ENCODE data around the gene MAN1C1.

The MAN1C1 gene

DNA sequence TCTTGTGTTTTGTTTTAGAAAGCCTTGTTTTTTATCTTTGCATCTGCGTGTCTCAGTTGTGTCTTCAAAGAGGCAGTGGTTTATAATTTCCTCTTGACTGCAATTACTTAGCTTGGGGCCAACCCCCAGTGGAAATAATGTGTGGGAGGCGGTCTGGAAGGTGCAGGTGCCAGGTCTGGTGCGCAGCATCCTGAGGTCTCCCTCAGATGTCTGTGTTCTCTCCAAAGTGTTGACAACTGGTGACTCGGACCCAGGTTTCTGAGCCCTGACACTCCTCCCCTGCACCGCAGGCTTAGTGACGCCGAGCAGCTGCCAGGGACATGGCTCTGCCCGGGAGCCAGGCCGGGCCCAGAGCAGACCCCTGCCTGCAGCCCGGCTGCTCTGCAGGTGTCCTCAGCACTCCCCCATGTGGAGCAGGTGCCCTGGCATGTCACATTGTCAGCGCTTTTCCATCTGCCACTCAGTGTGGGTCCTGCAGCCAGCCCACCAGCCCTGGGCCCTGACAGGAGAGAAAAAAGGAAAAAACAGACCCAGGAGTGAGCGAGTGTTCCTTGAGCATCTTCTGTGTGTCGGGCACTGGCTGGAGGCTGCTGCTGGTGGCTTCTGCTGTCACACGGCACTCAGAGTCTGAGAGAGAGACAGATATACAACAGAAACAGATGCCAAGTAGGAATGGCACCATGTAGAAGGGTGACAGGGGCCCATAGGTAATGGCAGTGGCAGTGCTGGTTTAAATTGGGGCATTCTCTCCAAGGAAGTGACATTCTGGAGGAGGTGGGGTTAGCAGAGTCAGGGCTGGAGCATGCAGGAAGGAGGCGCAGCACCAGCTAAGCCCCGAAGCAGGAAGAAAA is 158.6 kb downstream of the MAN1C1 start:
- DNase-seq (ENCODE audit: low read depth in 2 of 3, low spot score in 2 of 3): peak; percentile 45 to 62 (median 52)

DNA sequence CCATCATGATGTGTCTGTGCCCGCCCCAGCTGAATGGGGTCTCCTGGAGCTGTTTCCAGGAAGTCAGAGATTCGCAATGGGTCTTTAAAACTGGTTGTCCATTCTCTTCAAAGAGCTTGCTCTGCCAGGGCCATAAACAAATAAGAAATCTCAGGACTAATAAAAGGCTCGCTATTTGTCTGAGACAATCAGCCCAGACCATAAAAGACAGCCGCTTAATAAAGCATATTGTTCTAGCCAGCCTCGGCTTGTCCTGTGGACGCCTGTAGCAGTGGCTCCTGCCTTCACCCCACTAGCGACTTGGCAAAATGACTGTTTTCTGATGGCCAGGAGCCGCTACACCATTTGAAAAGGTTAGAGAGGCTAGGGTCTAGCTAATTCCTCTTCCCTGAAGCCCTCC is 162.8 kb downstream of the MAN1C1 start:
- DNase-seq (ENCODE audit: low read depth in 2 of 3, low spot score in 2 of 3): no peak

DNA sequence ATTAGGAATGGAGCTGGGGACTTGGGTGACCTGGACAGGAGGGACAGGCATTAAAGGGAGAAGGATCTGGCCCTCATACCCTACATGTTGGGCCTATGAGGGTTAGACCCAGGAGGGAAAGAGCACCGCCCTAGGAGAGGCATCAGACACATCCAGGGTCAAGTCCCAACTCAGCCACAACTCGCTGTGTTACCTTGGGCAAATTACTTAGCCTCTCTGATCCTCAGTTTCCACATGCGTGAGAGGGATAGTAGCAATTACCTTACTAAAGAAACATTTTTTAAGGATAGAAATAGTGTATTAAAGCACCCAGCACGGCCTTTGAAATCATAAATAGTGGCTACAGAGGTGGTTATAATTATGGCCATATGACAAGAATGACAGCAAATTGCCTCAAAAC is 163.3 kb downstream of the MAN1C1 start:
- no peak for DNase-seq (ENCODE audit: low read depth in 2 of 3, low spot score in 2 of 3)

DNA sequence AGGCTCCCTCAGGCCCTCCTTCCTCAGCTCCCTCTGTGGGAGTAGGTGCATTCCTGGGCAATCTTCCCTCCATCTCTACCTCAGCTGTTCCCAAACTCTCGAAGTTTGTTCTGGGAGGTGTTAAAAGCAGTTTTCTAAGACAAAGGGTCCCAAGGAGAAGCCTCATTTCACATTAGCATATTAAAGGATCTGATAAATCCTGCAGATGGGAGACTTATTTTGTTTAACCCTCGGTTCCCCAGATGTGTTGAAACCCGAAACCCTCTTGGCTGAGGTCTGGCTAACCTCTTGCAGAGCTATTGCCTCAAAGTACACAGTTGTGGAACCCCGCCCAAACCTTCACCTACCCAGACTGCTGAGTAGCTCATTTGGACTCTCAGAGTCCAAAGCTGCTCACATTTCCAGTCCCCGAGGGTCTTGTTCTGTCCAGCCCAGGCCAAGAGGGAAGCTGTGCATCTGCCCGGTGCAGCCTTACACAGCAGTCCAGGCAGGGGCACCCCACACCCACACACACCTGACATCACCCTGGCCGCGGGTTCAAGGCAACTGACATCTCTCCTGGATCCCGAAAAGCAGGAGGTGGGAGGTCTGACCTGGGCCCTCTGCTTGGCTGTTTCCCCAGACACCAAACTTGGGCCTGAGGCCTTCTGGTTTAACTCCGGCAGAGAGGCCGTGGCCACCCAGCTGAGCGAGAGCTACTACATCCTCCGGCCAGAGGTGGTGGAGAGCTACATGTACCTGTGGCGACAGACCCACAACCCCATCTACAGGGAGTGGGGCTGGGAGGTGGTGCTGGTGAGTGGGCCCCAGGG is 163.9 kb downstream of the MAN1C1 start:
- DNase-seq (ENCODE audit: low read depth in 2 of 3, low spot score in 2 of 3): no peak

DNA sequence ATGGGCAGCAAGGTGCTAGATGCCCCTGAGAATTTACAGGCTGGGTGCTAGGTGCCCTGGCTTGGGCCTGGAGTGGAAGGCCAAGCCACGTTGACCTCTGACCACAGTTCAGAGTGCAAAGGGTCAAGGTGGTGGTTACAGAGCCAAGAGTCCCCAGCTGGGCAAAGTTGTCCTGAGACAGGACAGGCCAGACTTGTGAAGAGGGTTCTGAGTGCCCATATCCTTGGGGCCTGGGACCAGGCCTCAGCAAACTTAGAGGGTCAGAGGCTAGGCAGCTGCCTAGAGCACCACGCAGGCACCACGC is 164.5 kb downstream of the MAN1C1 start:
- DNase-seq (ENCODE audit: low read depth in 2 of 3, low spot score in 2 of 3): no peak

DNA sequence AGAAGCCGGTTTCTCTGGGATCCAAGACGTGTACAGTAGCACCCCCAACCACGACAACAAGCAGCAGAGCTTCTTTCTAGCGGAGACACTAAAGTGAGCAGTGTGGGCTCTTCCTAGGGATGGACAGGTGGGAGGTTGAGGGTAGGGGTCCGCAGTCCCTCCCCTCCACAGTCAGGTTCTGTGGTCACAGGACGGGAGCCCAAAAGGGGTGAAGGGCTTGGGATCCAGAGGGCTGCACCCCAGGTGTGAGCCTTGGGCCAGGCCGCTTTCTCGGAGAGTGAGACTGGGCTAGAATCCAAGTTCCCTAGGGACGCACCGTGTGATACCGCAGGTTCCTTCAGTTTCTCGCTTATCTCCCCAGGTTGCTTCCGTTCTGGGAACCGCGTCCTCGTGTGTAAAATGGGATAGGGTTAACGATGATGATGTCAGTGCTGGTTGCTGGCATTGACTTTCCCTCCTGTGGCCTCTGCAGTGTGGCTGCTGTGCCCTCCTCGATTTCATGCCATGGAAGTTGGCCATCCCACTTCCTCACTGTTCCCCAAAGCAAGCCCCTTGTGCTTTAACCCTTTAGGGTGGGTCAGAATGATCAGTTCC is 166.1 kb downstream of the MAN1C1 start:
- no peak for DNase-seq (ENCODE audit: low read depth in 2 of 3, low spot score in 2 of 3)

DNA sequence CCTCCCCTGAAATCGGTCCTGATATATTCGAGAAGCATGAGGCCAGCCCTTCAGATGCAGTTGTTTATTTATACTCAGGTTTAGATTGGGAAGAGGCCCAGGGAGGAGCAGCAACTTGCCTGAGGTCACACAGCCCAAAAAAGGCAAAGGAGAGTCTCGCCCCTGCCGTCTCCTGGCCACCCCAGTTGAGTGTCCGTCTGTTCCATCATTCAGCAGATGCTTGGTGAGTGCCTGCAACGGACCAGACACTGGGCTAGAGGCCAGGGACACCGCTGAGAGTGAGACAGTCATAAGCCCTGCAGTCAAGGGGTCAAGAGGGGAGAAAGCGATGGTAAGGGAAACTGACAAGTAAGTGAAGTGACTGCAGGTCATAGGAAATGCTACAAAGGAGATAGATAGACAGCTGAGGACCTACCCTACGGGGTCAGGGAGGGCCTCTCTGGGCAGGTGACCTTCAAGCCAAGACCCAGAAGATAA is 168.0 kb downstream of the MAN1C1 start:
- DNase-seq (ENCODE audit: low read depth in 2 of 3, low spot score in 2 of 3): no peak

DNA sequence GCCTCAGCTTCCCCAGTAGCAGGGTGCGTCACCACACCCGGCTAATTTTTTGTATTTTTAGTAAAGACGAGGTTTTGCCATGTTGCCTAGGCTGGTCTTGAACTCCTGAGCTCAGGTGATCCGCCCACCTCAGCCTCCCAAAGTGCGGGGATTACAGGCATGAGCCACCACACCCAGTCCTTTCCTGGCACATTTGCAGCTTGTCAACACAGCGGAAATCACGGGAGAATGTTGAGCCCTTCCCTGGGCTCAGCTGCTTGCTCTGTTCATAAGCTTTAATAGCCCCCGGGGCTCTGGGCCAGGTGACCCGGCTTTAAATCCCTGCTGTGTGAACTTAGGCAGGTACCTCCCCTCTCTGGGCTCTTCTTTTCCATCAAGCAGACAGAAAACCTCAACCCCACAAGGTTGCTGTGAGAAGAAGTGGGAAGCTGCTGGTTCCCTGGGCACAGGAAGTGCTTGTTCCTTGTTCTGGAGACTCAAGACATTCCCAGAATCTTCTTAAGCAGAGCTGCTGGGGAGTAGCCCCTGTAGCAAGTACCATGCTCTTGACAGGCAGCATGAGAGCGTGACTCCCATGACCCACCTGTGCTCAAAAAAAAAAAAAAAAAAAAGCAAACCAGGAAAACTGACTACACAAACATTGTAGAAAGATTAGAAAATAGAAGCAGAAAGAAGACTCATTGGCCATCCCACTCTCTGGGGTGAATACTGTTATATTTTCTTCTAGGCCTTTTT is 168.9 kb downstream of the MAN1C1 start:
- DNase-seq (ENCODE audit: low read depth in 2 of 3, low spot score in 2 of 3): no peak

DNA sequence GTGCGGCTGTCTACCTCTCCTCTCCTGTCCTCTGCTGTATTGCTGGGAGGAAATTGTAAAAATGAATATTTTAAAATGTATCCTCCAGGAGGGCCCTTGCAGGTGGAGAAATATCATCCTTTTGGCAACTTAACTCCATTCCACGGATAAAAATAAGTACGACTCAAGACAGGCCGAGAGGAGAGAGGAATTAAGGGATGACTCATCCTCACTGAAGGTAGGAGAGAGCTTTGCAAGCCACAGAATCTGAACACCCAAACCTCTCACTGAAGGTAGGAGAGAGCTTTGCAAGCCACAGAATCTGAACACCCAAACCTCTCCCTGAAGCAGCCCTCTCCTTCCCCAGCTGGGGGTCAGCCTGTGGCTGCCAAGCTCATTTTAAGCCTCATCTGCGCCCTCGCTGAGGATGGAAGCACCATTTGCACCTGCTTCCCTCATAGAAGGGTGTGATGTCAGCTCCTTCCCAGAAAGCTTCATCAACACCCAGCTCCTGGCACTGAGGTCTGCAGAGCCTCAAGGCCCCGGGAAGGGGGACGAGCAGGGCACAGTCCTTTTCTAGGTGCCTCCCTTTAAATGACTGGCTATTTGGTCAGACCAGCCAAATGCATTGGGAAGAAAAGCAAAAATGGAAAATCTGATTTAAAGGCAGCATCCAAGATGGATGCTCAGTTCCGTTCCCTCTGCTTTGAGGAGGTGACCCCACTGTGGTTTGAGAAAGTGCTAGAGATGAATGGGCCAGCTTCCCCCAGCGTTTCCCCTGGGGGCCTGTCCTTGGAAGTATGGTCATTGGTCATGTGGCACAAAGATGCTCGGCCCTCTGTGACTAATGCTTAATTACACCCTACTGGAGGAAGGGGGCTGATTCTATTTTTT is 170.5 kb downstream of the MAN1C1 start:
- no peak for DNase-seq (ENCODE audit: low read depth in 2 of 3, low spot score in 2 of 3)

DNA sequence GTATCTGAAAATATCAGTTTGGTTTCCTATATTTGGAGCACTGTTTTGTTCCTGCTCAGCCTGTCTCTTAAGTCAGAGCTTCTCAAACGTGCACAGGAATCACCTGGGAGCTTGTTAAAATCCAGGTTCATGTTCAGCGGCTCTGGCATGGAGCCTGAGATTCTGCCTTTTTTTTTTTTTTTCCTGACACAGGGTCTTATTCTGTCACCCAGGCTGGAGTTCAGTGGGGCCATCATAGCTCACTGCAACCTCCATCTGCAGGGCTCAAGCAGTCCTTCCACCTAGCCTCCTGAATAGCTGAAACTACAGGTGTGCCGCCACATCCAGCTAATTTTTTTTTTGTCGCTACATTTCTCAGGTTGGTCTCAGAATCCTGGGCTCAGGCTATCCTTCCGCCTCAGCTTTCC is 171.2 kb downstream of the MAN1C1 start:
- no peak for DNase-seq (ENCODE audit: low read depth in 2 of 3, low spot score in 2 of 3)

DNA sequence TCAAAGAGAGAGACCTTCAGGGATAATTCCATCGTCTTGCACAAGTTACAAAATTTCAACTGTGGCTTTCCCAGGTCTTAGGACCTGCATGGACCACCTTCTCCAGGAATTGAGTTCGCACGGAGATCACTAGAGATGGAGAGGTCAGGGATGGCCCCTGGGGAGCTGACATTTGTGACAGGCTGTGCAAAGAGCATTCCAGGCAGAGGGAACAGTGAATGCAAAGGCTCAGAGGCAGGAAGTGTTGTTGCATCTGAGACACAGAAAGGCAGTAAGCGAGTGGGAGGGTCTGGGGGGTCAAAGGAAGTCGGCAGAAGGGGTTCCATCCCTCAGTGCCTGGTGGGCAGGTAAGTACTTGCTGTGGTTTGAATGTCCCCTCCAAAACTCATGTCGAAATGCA is 173.9 kb downstream of the MAN1C1 start:
- no peak for DNase-seq (ENCODE audit: low read depth in 2 of 3, low spot score in 2 of 3)

DNA sequence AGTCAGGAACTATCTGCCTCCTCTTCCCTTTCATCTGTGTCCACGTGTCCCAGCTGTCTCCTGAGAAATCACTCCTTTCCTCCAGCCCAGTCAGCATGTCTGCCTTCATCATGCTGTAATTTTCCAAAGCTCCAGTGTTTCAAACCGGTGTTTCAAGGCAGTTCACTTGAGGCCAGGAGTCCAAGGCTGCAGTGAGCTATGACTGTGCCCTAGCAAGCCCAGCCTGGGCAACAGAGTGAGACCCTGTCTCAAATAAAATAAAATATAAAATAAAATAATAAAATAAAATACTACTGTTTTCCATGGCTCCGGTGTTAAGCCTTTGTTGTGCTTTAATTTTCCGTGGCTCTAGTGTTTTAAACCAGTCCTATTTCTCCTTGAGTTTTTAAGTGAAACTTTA is 175.5 kb downstream of the MAN1C1 start:
- DNase-seq (ENCODE audit: low read depth in 2 of 3, low spot score in 2 of 3): no peak

DNA sequence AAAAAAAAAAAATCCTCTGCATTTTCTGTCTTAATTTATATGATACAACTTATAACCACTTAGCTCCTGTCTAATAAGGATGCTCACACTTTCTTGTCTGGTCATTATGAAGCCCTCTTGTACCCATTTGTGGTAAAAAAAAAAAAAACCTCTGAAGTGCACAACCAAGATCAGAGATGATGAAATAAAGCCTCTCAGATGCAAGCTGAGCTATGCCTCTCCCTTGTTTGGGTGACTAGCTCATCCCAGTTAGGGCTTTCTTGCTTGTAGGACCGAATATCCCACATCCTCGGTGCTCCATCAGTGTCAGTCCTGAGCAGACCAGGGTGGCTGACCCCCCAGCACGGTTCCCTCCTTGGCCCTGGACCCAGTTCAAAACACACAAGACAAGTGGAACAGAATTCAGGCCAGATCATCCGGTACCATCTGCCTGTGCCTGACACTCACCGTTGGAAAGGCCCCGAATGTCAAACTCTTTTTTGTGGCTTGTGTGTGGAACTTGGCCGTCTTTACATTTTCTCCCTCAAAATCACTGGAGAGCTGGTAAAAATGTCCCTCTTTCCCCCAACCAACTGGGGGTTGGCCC is 177.1 kb downstream of the MAN1C1 start:
- DNase-seq (ENCODE audit: low read depth in 2 of 3, low spot score in 2 of 3): no peak

DNA sequence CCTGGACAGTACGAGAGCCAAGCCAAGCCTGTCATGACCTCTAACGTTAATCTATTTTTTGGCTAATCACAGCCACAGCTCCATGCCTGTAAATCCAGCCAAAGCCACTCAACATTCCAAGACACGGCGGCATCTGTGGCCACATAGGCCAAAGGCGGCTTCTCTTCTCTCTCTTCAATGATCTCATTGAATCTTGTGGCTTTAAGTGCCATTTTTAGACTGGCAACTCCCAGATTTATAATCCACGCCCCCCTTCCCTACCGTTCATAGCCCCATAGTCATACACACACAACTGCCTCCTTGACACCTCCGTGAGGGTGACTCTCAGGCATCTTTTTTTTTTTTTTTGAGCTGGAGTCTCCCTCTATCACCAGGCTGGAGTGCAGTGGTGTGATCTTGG is 177.7 kb downstream of the MAN1C1 start:
- DNase-seq (ENCODE audit: low read depth in 2 of 3, low spot score in 2 of 3): no peak

DNA sequence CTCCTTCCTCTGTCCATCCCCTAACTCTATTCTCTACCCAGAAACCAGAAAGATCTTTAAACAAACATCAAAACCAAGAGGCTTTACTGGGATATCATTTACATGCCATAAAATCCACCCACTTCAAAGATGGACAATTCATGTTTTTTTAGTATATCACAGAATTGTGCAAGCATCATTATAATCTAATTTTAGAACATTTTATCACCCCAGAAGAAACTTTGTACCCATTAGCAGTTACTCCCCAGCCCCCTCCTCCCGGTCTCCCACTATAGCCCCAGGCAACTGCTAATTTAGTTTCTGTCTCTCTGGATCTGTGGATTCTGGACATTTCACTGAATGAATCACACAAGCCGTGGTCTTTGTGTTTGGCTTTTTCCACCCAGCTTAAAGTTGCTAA is 178.6 kb downstream of the MAN1C1 start:
- DNase-seq (ENCODE audit: low read depth in 2 of 3, low spot score in 2 of 3): no peak

DNA sequence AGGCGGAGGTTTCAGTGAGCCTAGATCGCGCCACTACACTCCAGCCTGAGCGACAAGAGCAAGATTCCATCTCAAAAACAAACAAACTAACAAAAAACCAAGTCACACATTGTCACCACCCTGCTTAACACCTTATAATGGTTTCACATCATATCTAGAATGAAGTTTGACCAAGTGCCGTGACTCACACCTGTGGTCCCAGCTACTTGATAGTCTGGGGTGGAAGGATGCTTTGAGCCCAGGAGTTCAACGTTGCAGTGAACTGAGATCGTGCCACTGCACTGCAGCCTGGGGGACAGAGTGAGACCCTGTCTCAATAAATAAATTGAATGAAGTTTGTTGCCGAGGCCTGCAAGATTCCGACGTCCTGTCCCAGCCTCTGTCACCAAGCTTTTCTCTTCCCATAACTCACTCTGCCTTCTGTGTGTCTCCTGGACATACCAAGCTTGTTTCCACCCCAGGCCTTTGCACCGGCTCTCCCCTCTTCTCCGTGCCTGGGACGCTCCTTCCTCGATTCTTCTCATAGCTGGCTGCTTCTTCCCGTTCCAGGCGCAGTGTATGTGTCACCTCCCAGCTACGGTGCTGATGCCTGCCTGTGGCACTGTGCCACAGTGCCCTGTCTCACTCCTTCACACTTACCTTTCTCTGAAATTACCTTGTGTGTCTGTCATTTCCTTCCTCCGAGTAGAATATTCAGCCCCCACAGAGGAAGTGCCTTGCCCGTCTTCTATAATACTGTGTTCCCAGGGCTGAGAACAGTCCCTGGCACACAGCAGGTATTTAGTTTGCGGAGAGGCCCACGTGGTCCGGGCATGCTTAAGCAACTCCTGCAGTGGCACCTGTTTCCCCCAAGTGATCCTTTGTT is 179.6 kb downstream of the MAN1C1 start:
- no peak for DNase-seq (ENCODE audit: low read depth in 2 of 3, low spot score in 2 of 3)

DNA sequence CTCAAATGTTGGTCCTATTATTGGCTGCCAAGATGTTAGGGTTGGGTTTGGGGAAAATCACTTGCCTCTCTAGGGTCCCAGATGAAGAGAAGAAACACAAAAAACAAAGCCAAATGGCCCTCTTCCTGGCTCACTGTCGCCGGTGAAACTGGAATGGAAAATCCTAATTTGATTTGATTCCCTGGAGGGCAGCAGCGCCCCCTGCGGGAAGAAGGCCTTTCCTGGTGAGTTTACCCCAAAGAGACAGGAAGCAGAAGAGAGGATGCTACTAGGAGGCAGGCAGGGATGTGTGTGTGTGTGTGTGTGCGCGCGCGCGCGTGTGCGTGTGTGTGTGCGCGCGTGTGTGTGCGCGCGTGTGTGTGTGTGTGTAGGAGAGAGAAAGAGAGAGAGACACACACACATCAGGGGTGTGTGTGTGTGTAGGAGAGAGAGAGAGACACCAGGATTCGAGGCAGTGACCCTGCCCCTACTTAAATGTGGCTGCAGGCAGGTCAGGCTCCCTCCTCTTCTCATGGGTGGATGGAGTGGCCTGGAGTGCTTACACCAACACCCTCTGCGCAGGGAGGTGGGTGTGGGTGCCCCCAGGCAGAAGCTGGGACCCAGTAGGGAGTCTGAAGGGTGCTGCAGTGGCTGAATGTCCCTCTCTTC is 180.3 kb downstream of the MAN1C1 start:
- peak; percentile 47 to 82 (median 80) for DNase-seq (ENCODE audit: low read depth in 2 of 3, low spot score in 2 of 3)

DNA sequence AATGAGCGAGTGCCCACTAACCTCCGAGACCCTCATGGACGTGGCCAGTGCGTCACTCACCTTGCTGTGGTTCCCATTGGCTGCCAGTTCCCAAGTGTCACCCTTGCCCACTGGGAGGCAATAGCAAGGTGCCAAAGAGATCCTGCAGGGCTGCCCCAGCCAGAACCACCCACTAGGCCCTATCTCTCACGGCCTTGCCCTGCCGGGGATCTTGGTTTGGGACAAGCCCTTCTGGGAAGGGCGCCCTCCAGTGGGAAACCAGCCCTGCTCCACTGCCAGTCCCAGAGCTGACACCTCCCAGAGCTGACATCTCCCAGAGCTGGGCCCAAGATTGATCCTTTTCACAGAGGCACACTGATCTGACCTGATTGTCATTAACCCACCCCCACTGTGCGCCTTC is 181.3 kb downstream of the MAN1C1 start:
- no peak for DNase-seq (ENCODE audit: low read depth in 2 of 3, low spot score in 2 of 3)
